H9 (cell line): ENCODE data around the gene AMD1. TPM values are rescaled to one million over a fixed set of nuclear protein-coding genes. Genes with fewer than 3 reads are reported as not detected.

Source experiments
- DNase-seq: peaks from one replicate; pipeline ENCODE4 v3.0.0-alpha.2; 2017
- H2AFZ ChIP-seq: one replicate; pipeline ENCODE4 v1.6.1; 2013; ENCODE audit warnings: mild to moderate bottlenecking, low read length, control low read depth, moderate library complexity
- H2AK5ac ChIP-seq: 2 replicates; pipeline ENCODE4 v1.6.1; 2013; ENCODE audit warnings: low read length, control low read depth, mixed read lengths; ENCODE audit not compliant: insufficient read length
- H2BK120ac ChIP-seq: one replicate; pipeline ENCODE4 v1.6.1; 2013; ENCODE audit warnings: low read depth, mild to moderate bottlenecking, low read length, control low read depth, inconsistent platforms; ENCODE audit not compliant: poor library complexity, severe bottlenecking
- H2BK12ac ChIP-seq: 2 replicates; pipeline ENCODE4 v1.6.1; 2013; ENCODE audit warnings: low read length, control low read depth, mixed read lengths, low read depth; ENCODE audit not compliant: insufficient read length
- H2BK15ac ChIP-seq: 2 replicates; pipeline ENCODE4 v1.6.1; 2013; ENCODE audit warnings: low read depth, low read length, control low read depth
- H2BK20ac ChIP-seq: one replicate; pipeline ENCODE4 v1.6.1; 2013; ENCODE audit warnings: low read depth, mild to moderate bottlenecking, low read length, control low read depth, inconsistent platforms; ENCODE audit not compliant: poor library complexity, severe bottlenecking
- H2BK5ac ChIP-seq: 2 replicates; pipeline ENCODE4 v1.6.1; 2013; ENCODE audit warnings: low read length, control low read depth, mixed read lengths; ENCODE audit not compliant: insufficient read length
- H3K14ac ChIP-seq: 2 replicates; pipeline ENCODE4 v1.6.1; 2013; ENCODE audit warnings: low read length, control low read depth; ENCODE audit not compliant: insufficient read depth
- H3K18ac ChIP-seq: 2 replicates; pipeline ENCODE4 v1.6.1; 2013; ENCODE audit warnings: low read depth, mild to moderate bottlenecking, mixed read lengths, low read length, control low read depth; ENCODE audit not compliant: insufficient read length
- H3K23ac ChIP-seq: 2 replicates; pipeline ENCODE4 v1.6.1; 2013; ENCODE audit warnings: low read length, control low read depth, mixed read lengths, low read depth; ENCODE audit not compliant: insufficient read length
- H3K23me2 ChIP-seq: 2 replicates; pipeline ENCODE4 v1.6.1; 2013; ENCODE audit warnings: low read depth, mild to moderate bottlenecking, mixed read lengths, low read length, control low read depth; ENCODE audit not compliant: insufficient read length, poor library complexity, severe bottlenecking
- H3K27ac ChIP-seq: 2 replicates; pipeline ENCODE4 v1.5.1; 2013; ENCODE audit warnings: low read length, control low read depth, mixed read lengths, low read depth; ENCODE audit not compliant: insufficient read length
- H3K27me3 ChIP-seq: 2 replicates; pipeline ENCODE4 v1.6.1; 2013; ENCODE audit warnings: low read length, control low read depth, inconsistent platforms; ENCODE audit not compliant: insufficient read depth
- H3K4ac ChIP-seq: 2 replicates; pipeline ENCODE4 v1.6.1; 2013; ENCODE audit warnings: low read depth, mild to moderate bottlenecking, control low read depth, inconsistent platforms, low read length, moderate library complexity
- H3K4me1 ChIP-seq: 2 replicates; pipeline ENCODE4 v1.6.1; 2013; ENCODE audit warnings: low read length, control low read depth, inconsistent platforms; ENCODE audit not compliant: insufficient read depth
- H3K4me2 ChIP-seq: 2 replicates; pipeline ENCODE4 v1.6.1; 2013; ENCODE audit warnings: low read length, control low read depth, mixed read lengths; ENCODE audit not compliant: insufficient read length, insufficient read depth
- H3K56ac ChIP-seq: 2 replicates; pipeline ENCODE4 v1.6.1; 2013; ENCODE audit warnings: low read depth, mild to moderate bottlenecking, mixed read lengths, low read length, control low read depth; ENCODE audit not compliant: insufficient read length
- H3K79me1 ChIP-seq: 2 replicates; pipeline ENCODE4 v1.6.1; 2013; ENCODE audit warnings: low read depth, mild to moderate bottlenecking, moderate library complexity, low read length, control low read depth, inconsistent platforms; ENCODE audit not compliant: insufficient read depth, poor library complexity, severe bottlenecking
- H3K79me2 ChIP-seq: 2 replicates; pipeline ENCODE4 v1.6.1; 2013; ENCODE audit warnings: low read length, control low read depth, inconsistent platforms; ENCODE audit not compliant: insufficient read depth
- H3K9ac ChIP-seq: 2 replicates; pipeline ENCODE4 v1.6.1; 2013; ENCODE audit warnings: low read length, control low read depth, mixed read lengths; ENCODE audit not compliant: insufficient read length; ENCODE audit errors: extremely low read depth
- H3K9me3 ChIP-seq: one replicate; pipeline ENCODE4 v1.6.1; 2013; ENCODE audit warnings: low read depth, low read length, inconsistent platforms; ENCODE audit not compliant: control insufficient read depth
- H3T11ph ChIP-seq: one replicate; pipeline ENCODE4 v1.6.1; 2013; ENCODE audit warnings: mild to moderate bottlenecking, low read length, control low read depth, inconsistent platforms
- H4K20me1 ChIP-seq: one replicate; pipeline ENCODE4 v1.6.1; 2013; ENCODE audit not compliant: control insufficient read depth, insufficient read length, insufficient read depth
- H4K5ac ChIP-seq: 2 replicates; pipeline ENCODE4 v1.6.1; 2013; ENCODE audit warnings: low read depth, mild to moderate bottlenecking, mixed read lengths, low read length, control low read depth; ENCODE audit not compliant: insufficient read length
- H4K8ac ChIP-seq: replicated peaks from 2 replicates; pipeline ENCODE4 v1.6.1; 2013; ENCODE audit warnings: low read length, control low read depth, mixed read lengths, low read depth; ENCODE audit not compliant: insufficient read length
- H4K91ac ChIP-seq: 2 replicates; pipeline ENCODE4 v1.6.1; 2013; ENCODE audit warnings: low read depth, mild to moderate bottlenecking, moderate library complexity, mixed read lengths, low read length, control low read depth; ENCODE audit not compliant: insufficient read length
- H3K27ac Mint-ChIP-seq, 3 experiments: 2 replicates in 2 of 3; 3 replicates in 1 of 3; pipeline ENCODE4 v1.8.0; 2020 to 2021; ENCODE audit warnings: mixed read lengths in 3 of 3, mild to moderate bottlenecking in 1 of 3, moderate library complexity in 1 of 3
- H3K27me3 Mint-ChIP-seq: 2 replicates; pipeline ENCODE4 v1.8.0; 2021; ENCODE audit warnings: low read depth, mild to moderate bottlenecking, moderate library complexity, mixed read lengths
- H3K36me3 Mint-ChIP-seq, 3 experiments: 2 replicates in 2 of 3; 3 replicates in 1 of 3; pipeline ENCODE4 v1.8.0; 2020 to 2021; ENCODE audit warnings: low read depth in 3 of 3, mixed read lengths in 3 of 3; ENCODE audit not compliant: insufficient read depth in 1 of 3
- H3K4me1 Mint-ChIP-seq, 2 experiments: 2 replicates each; pipeline ENCODE4 v1.8.0; 2020; ENCODE audit warnings: mixed read lengths in 2 of 2
- H3K4me3 Mint-ChIP-seq, 2 experiments: 2 replicates in 1 of 2; 3 replicates in 1 of 2; pipeline ENCODE4 v1.8.0; 2020 to 2021; ENCODE audit warnings: mild to moderate bottlenecking in 2 of 2, mixed read lengths in 2 of 2, moderate library complexity in 1 of 2
- H3K9me3 Mint-ChIP-seq, 2 experiments: 2 replicates in 1 of 2; 3 replicates in 1 of 2; pipeline ENCODE4 v1.8.0; 2020; ENCODE audit warnings: mild to moderate bottlenecking in 2 of 2, mixed read lengths in 2 of 2, moderate library complexity in 1 of 2
- CTCF ChIP-seq: fragments of 200-600 bp; sonication (generic); conservative IDR thresholded peaks from 3 replicates; pipeline ENCODE4 v1.8.0; 2021; ENCODE audit warnings: antibody characterized with exemption, mild to moderate bottlenecking
- WGBS: extraction: QIAGEN DNeasy Blood & Tissue Kit; methylation state at CpG from one replicate; pipeline ENCODE4 v1.1.7; 2013; ENCODE audit warnings: missing lambda C conversion rate, low lambda C conversion rate, mixed read lengths; ENCODE audit not compliant: insufficient read length; ENCODE audit errors: extremely low coverage; 5-methylcytosine and 5-hydroxymethylcytosine counted together
- total RNA-seq: library from RNA; stranded (reverse); gene quantifications from 2 replicates; pipeline ENCODE4 v1.2.1, GENCODE V29; 2021

The AMD1 gene
- total RNA-seq, 1 experiment from 2014 or later, result 162 TPM

GRCh38 chr6:110939429-110940200, 65.0 kb downstream of the AMD1 start:
- no peaks in the 10 kb centered on the region for H3K27me3 ChIP-seq
- no peak overlapping the region for H3K27ac ChIP-seq
- Mint-ChIP-seq H3K27me3 (no peaks in the 10 kb centered on the region; the same call in 1 of the 2 replicates), H3K27ac (no peak overlapping the region), H3K4me1 (no peaks in the 10 kb centered on the region), H3K36me3 (no peaks in the 10 kb centered on the region), H3K9me3 (no peaks in the 10 kb centered on the region), H3K4me3 (no peak overlapping the region)
- no peak overlapping the region for H4K5ac ChIP-seq
- H3K79me1 ChIP-seq, result no peaks in the 10 kb centered on the region
- no peak overlapping the region for H3K4ac ChIP-seq
- no peak overlapping the region for H4K8ac ChIP-seq
- no peaks in the 10 kb centered on the region for H4K20me1 ChIP-seq
- no peak overlapping the region for H3K14ac ChIP-seq
- no peak overlapping the region for H2BK12ac ChIP-seq
- H3K23ac ChIP-seq, result no peak overlapping the region
- H2AK5ac ChIP-seq, result no peak overlapping the region
- H2BK15ac ChIP-seq, result no peak overlapping the region
- H4K91ac ChIP-seq, result no peak overlapping the region
- no peak overlapping the region for H3K4me2 ChIP-seq
- no peak overlapping the region for H3T11ph ChIP-seq
- H2BK5ac ChIP-seq, result no peak overlapping the region
- H3K4me1 ChIP-seq, result no peaks in the 10 kb centered on the region
- WGBS, result no CpG with 5 or more reads among the region's 8 CpGs
- H3K23me2 ChIP-seq, result no peaks in the 10 kb centered on the region
- no peak for TF ChIP-seq CTCF
- no peaks in the 10 kb centered on the region for H3K9me3 ChIP-seq
- H3K79me2 ChIP-seq, result no peaks in the 10 kb centered on the region
- H3K56ac ChIP-seq, result no peak overlapping the region
- no peak overlapping the region for H3K18ac ChIP-seq
- no peak for DNase-seq
- H2BK120ac ChIP-seq, result no peak overlapping the region
- H3K9ac ChIP-seq, result no peak overlapping the region
- no peak overlapping the region for H2BK20ac ChIP-seq
- no peak overlapping the region for H2AFZ ChIP-seq
